ENCODE data around the gene KASH5.

GRCh38 chr19:49382639-49383038 lies 5.4 kb upstream of the KASH5 start:
- TF ChIP-seq, protein P1, sequence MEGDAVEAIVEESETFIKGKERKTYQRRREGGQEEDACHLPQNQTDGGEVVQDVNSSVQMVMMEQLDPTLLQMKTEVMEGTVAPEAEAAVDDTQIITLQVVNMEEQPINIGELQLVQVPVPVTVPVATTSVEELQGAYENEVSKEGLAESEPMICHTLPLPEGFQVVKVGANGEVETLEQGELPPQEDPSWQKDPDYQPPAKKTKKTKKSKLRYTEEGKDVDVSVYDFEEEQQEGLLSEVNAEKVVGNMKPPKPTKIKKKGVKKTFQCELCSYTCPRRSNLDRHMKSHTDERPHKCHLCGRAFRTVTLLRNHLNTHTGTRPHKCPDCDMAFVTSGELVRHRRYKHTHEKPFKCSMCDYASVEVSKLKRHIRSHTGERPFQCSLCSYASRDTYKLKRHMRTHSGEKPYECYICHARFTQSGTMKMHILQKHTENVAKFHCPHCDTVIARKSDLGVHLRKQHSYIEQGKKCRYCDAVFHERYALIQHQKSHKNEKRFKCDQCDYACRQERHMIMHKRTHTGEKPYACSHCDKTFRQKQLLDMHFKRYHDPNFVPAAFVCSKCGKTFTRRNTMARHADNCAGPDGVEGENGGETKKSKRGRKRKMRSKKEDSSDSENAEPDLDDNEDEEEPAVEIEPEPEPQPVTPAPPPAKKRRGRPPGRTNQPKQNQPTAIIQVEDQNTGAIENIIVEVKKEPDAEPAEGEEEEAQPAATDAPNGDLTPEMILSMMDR (IDR thresholded peaks at IDR 0.05; ENCODE audit: low read depth, low read length, poor library complexity, severe bottlenecking), result no peak
- no peak for TF ChIP-seq EZH2phosphoT487 (IDR thresholded peaks at IDR 0.05; ENCODE audit: borderline replicate concordance, low read length)

Data from DOHH2 (cell line).